Measurements from ENCODE around the gene FKBP2.

FKBP2 gene

DNA sequence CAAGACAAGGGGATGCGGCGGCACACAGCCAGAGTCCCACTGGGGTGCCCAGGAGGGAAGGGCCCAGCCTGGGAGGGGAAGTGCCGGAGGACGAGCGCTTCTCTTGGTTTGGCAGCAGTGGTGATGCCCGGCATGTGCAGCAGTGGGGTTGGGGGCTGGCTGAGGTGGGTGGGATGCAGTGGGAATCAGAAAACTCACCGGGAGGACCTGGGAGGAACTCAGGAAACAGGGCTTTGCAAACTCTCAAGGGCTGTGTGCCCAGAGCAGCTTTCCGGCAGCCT, 31.4 kb upstream of the FKBP2 start:
- TF ChIP-seq ZNF354C (tag by site-specific recombination; IDR thresholded peaks at IDR 0.05; ENCODE audit: borderline replicate concordance, low read depth) (no peak), ZFP37 (tag by site-specific recombination; IDR thresholded peaks at IDR 0.05) (no peak), SCRT1 (tag by site-specific recombination; IDR thresholded peaks at IDR 0.05; ENCODE audit: borderline replicate concordance) (no peak), ZNF19 (tag by site-specific recombination; IDR thresholded peaks at IDR 0.05; ENCODE audit: low read depth) (no peak), ZNF561 (tag by site-specific recombination; IDR thresholded peaks at IDR 0.05; ENCODE audit: borderline replicate concordance) (no peak), PRDM10 (tag by site-specific recombination; IDR thresholded peaks at IDR 0.05) (no peak), KLF8 (tag by site-specific recombination; IDR thresholded peaks at IDR 0.05) (no peak), ZNF830 (tag by site-specific recombination; IDR thresholded peaks at IDR 0.05; ENCODE audit: low read depth) (no peak), BCL11A (tag by site-specific recombination; IDR thresholded peaks at IDR 0.05; ENCODE audit: low read depth) (no peak), ZNF16 (tag by site-specific recombination; IDR thresholded peaks at IDR 0.05; ENCODE audit: low read depth) (no peak), ZNF404 (tag by site-specific recombination; IDR thresholded peaks at IDR 0.05) (no peak), ZFHX2 (tag by site-specific recombination; conservative IDR thresholded peaks at IDR 0.05) (no peak), ZNF510 (tag by site-specific recombination; IDR thresholded peaks at IDR 0.05; ENCODE audit: insufficient replicate concordance) (no peak), EGR2 (tag by site-specific recombination; IDR thresholded peaks at IDR 0.05; ENCODE audit: low read depth) (no peak), ZNF311 (tag by site-specific recombination; IDR thresholded peaks at IDR 0.05; ENCODE audit: borderline replicate concordance) (no peak), ZNF391 (tag by site-specific recombination; IDR thresholded peaks at IDR 0.05; ENCODE audit: borderline replicate concordance, low read depth) (no peak), ZNF768 (tag by site-specific recombination; IDR thresholded peaks at IDR 0.05) (no peak)
- TF ChIP-seq, protein P1, sequence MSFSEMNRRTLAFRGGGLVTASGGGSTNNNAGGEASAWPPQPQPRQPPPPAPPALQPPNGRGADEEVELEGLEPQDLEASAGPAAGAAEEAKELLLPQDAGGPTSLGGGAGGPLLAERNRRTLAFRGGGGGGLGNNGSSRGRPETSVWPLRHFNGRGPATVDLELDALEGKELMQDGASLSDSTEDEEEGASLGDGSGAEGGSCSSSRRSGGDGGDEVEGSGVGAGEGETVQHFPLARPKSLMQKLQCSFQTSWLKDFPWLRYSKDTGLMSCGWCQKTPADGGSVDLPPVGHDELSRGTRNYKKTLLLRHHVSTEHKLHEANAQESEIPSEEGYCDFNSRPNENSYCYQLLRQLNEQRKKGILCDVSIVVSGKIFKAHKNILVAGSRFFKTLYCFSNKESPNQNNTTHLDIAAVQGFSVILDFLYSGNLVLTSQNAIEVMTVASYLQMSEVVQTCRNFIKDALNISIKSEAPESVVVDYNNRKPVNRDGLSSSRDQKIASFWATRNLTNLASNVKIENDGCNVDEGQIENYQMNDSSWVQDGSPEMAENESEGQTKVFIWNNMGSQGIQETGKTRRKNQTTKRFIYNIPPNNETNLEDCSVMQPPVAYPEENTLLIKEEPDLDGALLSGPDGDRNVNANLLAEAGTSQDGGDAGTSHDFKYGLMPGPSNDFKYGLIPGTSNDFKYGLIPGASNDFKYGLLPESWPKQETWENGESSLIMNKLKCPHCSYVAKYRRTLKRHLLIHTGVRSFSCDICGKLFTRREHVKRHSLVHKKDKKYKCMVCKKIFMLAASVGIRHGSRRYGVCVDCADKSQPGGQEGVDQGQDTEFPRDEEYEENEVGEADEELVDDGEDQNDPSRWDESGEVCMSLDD (tag by site-specific recombination; IDR thresholded peaks at IDR 0.05) = no peak
- TF ChIP-seq, protein P2, sequence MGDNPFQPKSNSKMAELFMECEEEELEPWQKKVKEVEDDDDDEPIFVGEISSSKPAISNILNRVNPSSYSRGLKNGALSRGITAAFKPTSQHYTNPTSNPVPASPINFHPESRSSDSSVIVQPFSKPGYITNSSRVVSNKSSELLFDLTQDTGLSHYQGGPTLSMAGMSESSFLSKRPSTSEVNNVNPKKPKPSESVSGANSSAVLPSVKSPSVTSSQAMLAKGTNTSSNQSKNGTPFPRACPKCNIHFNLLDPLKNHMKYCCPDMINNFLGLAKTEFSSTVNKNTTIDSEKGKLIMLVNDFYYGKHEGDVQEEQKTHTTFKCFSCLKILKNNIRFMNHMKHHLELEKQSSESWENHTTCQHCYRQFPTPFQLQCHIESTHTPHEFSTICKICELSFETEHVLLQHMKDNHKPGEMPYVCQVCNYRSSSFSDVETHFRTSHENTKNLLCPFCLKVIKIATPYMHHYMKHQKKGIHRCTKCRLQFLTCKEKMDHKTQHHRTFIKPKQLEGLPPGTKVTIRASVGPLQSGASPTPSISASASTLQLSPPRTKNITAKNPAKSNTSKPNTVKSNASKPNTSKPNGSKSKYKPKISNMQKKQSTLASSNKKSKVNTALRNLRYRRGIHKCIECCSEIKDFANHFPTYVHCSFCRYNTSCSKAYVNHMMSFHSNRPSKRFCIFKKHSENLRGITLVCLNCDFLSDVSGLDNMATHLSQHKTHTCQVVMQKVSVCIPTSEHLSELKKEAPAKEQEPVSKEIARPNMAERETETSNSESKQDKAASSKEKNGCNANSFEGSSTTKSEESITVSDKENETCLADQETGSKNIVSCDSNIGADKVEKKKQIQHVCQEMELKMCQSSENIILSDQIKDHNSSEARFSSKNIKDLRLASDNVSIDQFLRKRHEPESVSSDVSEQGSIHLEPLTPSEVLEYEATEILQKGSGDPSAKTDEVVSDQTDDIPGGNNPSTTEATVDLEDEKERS (tag by site-specific recombination; IDR thresholded peaks at IDR 0.05) = no peak
- CTCF ChIA-PET = interaction anchor here (0.7 kb wide), 1 partner anchor 1519 kb away, joined by 3 read pairs; no protein-coding TSS in a partner anchor
- POLR2A ChIA-PET = interaction anchor here (0.9 kb wide), 1 partner anchor 10 kb away, joined by 3 read pairs; no protein-coding TSS in a partner anchor
- Histone ChIP-seq H3K9me3 (ENCODE audit: control insufficient read depth, insufficient read depth, low read depth, low read length) (no peaks in the 10 kb centered on the region), H3K4me1 (ENCODE audit: control insufficient read depth, insufficient read depth, low read length) (0 out of 2 replicates have a peak, but pooled peaks cover 2% of the 10 kb centered on the region), H3K27ac (ENCODE audit: extremely low read depth, low read depth, low read length) (no peak overlapping the region), H3K4me3 (ENCODE audit: low read depth, low read length) (no peak overlapping the region), H3K36me3 (ENCODE audit: control insufficient read depth in 2 of 2, insufficient read depth in 1 of 2, low read length in 2 of 2) (peaks cover 0 to 27% of the 10 kb centered on the region in 2 experiments; a peak in 2 of 3 replicates)
